22Rv1 (cell line): ENCODE results near the gene GATA5.
A peak's percentile ranks its signal among the peaks of the same experiment; 100 is the strongest.

ENCODE experiments used
- H3K27ac ChIP-seq: fragments of 450-650 bp; 2 replicates; pipeline ENCODE4 v1.5.1; 2017
- ZFX ChIP-seq: fragments of 450-650 bp; IDR thresholded peaks from 2 replicates; pipeline ENCODE4 v1.6.1; 2017; ENCODE audit warnings: antibody characterized with exemption, borderline replicate concordance
- TF ChIP-seq, protein P1 (sequence below): fragments of 450-650 bp; IDR thresholded peaks from 2 replicates; pipeline ENCODE4 v1.5.1; 2017; ENCODE audit warnings: mild to moderate bottlenecking

GATA5 gene

DNA sequence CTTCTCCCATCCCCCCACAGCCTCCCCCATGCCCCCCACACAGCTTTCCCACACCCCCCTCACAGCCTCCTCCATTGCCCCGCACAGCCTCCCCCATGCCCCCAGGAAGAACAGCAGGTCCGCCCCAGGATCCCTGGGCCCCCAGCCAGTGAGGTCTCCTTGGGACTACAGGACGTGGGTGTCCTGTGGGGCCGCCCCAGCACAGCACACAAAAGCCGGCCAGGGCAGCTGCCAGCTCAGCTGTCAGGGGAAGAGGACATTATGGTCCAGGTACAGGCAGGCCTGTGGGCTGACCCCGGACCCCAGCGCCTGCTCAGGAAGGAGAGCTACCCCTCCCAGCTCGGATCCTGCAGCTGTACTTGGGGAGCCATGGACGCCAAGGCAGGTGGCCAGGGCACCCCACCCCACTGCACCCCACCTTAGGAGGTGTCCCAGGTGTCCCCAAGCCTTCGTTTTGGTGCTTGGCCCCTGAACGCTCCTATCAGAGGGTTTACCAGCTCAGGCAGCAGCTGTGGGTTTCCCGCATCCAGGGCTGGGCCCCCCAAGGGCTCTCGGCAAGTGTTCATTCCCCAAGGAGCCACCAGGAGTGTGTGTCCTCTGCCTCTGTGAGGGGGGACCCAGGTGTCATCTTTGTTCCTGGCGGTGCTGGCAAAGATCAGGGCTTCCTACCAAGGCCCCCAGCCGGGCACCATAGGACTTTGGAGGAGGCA lies 42.3 kb upstream of the GATA5 start:
- no peak overlapping the region for H3K27ac ChIP-seq
- TF ChIP-seq ZFX: no peak
- TF ChIP-seq, protein P1, sequence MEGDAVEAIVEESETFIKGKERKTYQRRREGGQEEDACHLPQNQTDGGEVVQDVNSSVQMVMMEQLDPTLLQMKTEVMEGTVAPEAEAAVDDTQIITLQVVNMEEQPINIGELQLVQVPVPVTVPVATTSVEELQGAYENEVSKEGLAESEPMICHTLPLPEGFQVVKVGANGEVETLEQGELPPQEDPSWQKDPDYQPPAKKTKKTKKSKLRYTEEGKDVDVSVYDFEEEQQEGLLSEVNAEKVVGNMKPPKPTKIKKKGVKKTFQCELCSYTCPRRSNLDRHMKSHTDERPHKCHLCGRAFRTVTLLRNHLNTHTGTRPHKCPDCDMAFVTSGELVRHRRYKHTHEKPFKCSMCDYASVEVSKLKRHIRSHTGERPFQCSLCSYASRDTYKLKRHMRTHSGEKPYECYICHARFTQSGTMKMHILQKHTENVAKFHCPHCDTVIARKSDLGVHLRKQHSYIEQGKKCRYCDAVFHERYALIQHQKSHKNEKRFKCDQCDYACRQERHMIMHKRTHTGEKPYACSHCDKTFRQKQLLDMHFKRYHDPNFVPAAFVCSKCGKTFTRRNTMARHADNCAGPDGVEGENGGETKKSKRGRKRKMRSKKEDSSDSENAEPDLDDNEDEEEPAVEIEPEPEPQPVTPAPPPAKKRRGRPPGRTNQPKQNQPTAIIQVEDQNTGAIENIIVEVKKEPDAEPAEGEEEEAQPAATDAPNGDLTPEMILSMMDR: no peak

DNA sequence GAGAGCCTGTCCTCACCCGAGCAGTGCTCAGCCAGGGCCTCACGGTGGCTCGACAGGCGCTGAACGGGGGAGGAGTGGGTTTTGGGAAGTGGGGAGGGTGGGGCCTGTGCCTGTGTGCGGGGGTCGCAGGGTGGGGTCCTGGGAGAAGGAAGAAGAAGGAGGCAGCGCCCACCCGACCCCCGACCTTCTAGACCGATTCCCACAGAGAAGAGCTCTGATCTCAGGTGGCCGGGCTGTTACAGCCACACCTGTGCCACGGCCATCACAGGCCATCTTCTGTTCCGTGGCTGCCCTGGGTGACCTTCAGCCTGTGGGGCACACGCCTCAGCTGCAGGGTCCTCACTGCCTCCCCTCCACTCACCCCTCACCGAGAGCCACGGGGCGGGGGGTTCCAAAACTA lies 41.4 kb upstream of the GATA5 start:
- no peak for TF ChIP-seq ZFX
- TF ChIP-seq, protein P1: no peak
- H3K27ac ChIP-seq: no peak overlapping the region

DNA sequence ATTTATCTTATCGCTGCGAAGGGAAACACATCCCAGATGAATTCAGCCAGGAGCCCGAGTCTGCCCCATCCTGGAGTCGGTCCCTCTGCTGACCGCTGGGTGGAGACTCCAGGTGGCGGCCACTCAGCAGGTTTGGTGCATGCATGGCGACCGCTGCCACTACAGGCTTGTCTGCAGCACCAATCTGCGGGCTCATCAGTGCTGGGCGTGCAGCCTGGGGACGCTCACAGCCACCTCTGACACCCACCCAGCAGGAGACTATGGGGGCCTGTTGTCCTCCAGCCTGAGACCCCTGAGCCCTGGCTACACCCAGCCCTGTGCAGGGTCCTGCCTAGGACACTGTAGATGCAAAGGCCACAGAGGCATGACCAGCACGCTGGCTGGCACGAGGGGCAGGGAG lies 40.5 kb upstream of the GATA5 start:
- no peak overlapping the region for H3K27ac ChIP-seq
- TF ChIP-seq ZFX: no peak
- TF ChIP-seq, protein P1: peak; percentile 89

DNA sequence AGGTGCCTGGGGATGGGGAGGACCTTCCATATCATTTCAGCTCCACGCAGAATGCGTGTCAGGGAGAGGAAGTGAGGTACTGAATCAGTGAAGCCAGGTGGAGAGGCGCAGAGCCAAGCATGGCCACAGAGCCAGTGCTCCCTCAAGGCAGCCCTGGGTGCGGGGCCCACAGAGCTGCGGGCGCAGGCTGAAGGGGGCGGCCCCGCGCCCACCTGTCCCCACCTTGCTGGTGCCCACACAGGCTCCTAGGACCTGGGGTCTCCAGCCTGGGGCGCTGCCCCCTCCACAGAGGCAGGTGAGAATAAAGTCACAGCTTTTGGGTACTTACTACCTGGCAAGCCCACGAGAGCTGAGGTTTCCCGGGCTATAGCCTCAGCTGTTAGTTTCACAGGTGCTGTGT lies 40.0 kb upstream of the GATA5 start:
- no peak for TF ChIP-seq ZFX
- TF ChIP-seq, protein P1: no peak
- no peak overlapping the region for H3K27ac ChIP-seq

DNA sequence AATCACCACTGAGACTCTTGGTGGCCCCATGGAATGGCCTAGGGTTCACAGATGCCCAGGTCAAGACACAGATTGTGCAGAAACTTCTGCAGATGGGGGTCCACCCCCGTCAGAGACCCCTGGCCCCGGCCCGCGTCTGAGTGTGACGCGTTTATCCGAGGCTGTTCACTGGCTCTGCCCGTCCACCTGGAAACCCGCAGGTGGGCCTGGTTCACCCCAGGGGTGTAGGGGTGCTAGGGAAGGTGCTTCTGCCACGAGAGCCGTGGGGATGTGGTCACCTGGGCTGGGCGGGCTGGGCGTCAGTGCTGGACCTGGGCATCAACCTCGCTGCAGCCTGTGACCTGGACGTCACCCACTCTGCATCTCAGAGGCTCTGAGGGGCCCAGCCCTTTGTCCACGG lies 39.5 kb upstream of the GATA5 start:
- TF ChIP-seq, protein P1: no peak
- TF ChIP-seq ZFX: no peak
- H3K27ac ChIP-seq: no peak overlapping the region

DNA sequence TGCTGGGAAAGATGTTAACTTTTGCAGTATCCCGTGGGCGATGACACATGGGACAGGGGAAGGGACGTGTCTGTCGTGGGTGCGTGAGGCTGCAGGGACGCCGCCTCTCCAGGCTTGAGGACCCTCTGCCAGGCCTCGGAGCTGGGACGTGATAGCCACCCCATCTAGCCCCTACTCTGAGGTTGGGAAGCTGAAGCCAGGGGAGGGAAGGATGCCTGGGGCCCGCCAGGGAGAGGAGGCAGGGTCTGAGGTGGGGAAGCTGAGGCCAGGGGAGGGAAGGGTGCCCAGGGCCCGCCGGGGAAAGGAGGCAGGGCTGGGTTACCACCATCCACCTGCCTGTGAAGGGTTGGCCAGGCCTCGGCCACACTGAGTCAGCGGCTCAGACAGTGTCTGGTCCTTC lies 38.2 kb upstream of the GATA5 start:
- no peak overlapping the region for H3K27ac ChIP-seq
- TF ChIP-seq, protein P1: no peak
- no peak for TF ChIP-seq ZFX

DNA sequence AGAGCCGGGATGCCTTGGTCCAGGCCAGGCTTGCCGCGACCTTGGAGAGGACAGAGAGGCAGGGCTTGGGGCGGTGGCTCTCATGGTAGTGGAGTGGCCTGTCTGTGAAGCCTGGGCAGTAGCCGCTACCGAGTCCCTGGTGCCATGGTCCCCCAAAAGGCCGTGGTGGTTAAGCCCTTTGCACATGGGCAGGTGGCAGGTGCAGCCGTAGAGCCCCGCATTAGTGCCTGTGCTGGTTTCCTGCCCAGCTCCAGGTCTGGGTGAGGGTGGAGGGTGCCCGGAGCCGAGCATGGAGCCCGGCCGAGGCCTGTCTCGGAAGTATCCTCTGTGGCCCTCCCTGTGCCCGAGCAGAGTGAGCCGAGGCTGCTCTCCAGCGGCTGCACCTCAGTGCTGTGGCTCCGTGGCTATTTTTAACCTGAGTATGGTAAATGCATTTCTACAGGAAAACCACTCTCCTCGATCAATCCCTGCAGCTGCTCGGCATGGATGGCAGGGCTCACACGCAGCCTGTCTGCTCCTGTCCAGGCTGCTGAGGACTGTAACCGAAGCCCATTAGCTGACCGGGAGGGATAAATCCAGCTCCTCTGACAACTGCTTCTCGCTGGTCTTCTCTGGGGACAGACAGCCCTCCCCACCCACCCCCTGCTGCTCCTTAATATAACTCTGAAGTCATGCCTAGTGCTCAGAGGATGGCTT lies 36.3 kb upstream of the GATA5 start:
- TF ChIP-seq ZFX: no peak
- TF ChIP-seq, protein P1: no peak
- no peak overlapping the region for H3K27ac ChIP-seq
